GDM1 (cell line): ENCODE measurements around the gene INS.
"Not testable (repeated sequence)": the region's sequence is repeated elsewhere in the genome, so short reads cannot be mapped to it uniquely, and the experiment has no call there.

Experiments
- DNase-seq: peaks from one replicate; lab custom pipeline; 2025; lab: John Stamatoyannopoulos, UW

INS gene

GRCh38 chr11:2180789-2181370 lies 19.9 kb upstream of the INS start:
- DNase-seq: no peak

- DNase-seq: no peak
Observed at GRCh38 chr11:2180347-2180746, 19.3 kb upstream of the INS start.

- no peak for DNase-seq
Observed at GRCh38 chr11:2179516-2179915, 18.5 kb upstream of the INS start.

- no peak for DNase-seq
Observed at GRCh38 chr11:2178906-2179494, 18.0 kb upstream of the INS start.

- DNase-seq: not testable (repeated sequence)
Observed at GRCh38 chr11:2178055-2178773, 17.2 kb upstream of the INS start.

GRCh38 chr11:2177076-2177475 lies 16.1 kb upstream of the INS start:
- no peak for DNase-seq

- DNase-seq: no peak
Observed at GRCh38 chr11:2176389-2176900, 15.4 kb upstream of the INS start.

GRCh38 chr11:2175659-2176058 lies 14.7 kb upstream of the INS start:
- DNase-seq: no peak

GRCh38 chr11:2174361-2174760 lies 13.4 kb upstream of the INS start:
- DNase-seq: no peak

- no peak for DNase-seq
Observed at GRCh38 chr11:2173761-2174160, 12.8 kb upstream of the INS start.

GRCh38 chr11:2173150-2173693 lies 12.2 kb upstream of the INS start:
- DNase-seq: no peak

GRCh38 chr11:2172676-2173075 lies 11.7 kb upstream of the INS start:
- DNase-seq: no peak

- no peak for DNase-seq
Observed at GRCh38 chr11:2171591-2172003, 10.6 kb upstream of the INS start, which contains the start of gene TH. TSS of gene TH (minus strand) at chr11:2171815. CDS start at chr11:2171786, 29 bp downstream.

- DNase-seq: no peak
Observed at GRCh38 chr11:2169626-2170570, 8.9 kb upstream of the INS start.

GRCh38 chr11:2169005-2169378 lies 8.0 kb upstream of the INS start:
- DNase-seq: no peak

- DNase-seq: no peak
Observed at GRCh38 chr11:2168286-2169004, 7.4 kb upstream of the INS start.

GRCh38 chr11:2167141-2168045 lies 6.4 kb upstream of the INS start:
- no peak for DNase-seq

GRCh38 chr11:2166091-2166851 lies 5.3 kb upstream of the INS start:
- DNase-seq: no peak

- no peak for DNase-seq
Observed at GRCh38 chr11:2165571-2165970, 4.6 kb upstream of the INS start.
